Astrocyte (in vitro differentiated cells and primary cell): ENCODE results near the gene SQSTM1. TPM values are rescaled to one million over a fixed set of nuclear protein-coding genes. Genes with fewer than 3 reads are reported as not detected.
A peak's percentile ranks its signal among the peaks of the same experiment; 100 is the strongest.

ENCODE experiments used
- DNase-seq: peaks from one replicate; pipeline ENCODE4 v3.0.0-alpha.2; 2010; ENCODE audit warnings: low read depth
- FAIRE-seq: peaks from 2 replicates; lab custom pipeline; 2011; peaks lifted over from hg19 to GRCh38; lab: Jason Lieb, UNC
- H2AFZ ChIP-seq: 2 replicates; pipeline ENCODE4 v1.6.0; 2012; ENCODE audit warnings: low read depth, low read length, inconsistent platforms
- H3K27ac ChIP-seq: 2 replicates; pipeline ENCODE4 v1.5.1; 2011; ENCODE audit warnings: low read depth, low read length, inconsistent platforms
- H3K27me3 ChIP-seq: 2 replicates; pipeline ENCODE4 v1.6.0; 2011; ENCODE audit warnings: low read length, inconsistent platforms; ENCODE audit not compliant: insufficient read depth
- H3K36me3 ChIP-seq: 2 replicates; pipeline ENCODE4 v1.5.1; 2011; ENCODE audit warnings: low read length, inconsistent platforms; ENCODE audit not compliant: insufficient read depth
- H3K4me1 ChIP-seq: 2 replicates; pipeline ENCODE4 v1.5.1; 2011; ENCODE audit warnings: low read length, inconsistent platforms; ENCODE audit not compliant: insufficient read depth
- H3K4me2 ChIP-seq: 2 replicates; pipeline ENCODE4 v1.6.0; 2012; ENCODE audit warnings: low read length, inconsistent platforms
- H3K4me3 ChIP-seq: 2 replicates; pipeline ENCODE4 v1.5.1; 2011; ENCODE audit warnings: low read depth, mild to moderate bottlenecking, low read length, inconsistent platforms; ENCODE audit not compliant: insufficient read depth
- H3K79me2 ChIP-seq: 2 replicates; pipeline ENCODE4 v1.6.0; 2012; ENCODE audit warnings: mild to moderate bottlenecking, low read length, inconsistent platforms; ENCODE audit not compliant: insufficient read depth
- H3K9ac ChIP-seq: 2 replicates; pipeline ENCODE4 v1.6.0; 2012; ENCODE audit warnings: mild to moderate bottlenecking, low read length, inconsistent platforms
- H3K9me3 ChIP-seq: 2 replicates; pipeline ENCODE4 v1.5.1; 2012; ENCODE audit warnings: low read depth, mild to moderate bottlenecking, low read length, inconsistent platforms; ENCODE audit not compliant: insufficient read depth
- H4K20me1 ChIP-seq: 2 replicates; pipeline ENCODE4 v1.6.0; 2012; ENCODE audit warnings: low read length, inconsistent platforms; ENCODE audit not compliant: insufficient read depth
- H3K27ac Mint-ChIP-seq: one replicate; pipeline ENCODE4 v1.8.0; 2021; ENCODE audit warnings: mild to moderate bottlenecking, mixed read lengths; ENCODE audit not compliant: unreplicated experiment
- H3K27me3 Mint-ChIP-seq: one replicate; pipeline ENCODE4 v1.8.0; 2021; ENCODE audit warnings: low read depth, mixed read lengths; ENCODE audit not compliant: unreplicated experiment
- H3K36me3 Mint-ChIP-seq: one replicate; pipeline ENCODE4 v1.8.0; 2021; ENCODE audit warnings: low read depth, mixed read lengths; ENCODE audit not compliant: unreplicated experiment
- H3K4me1 Mint-ChIP-seq: one replicate; pipeline ENCODE4 v1.8.0; 2021; ENCODE audit warnings: low read depth, mixed read lengths; ENCODE audit not compliant: unreplicated experiment
- H3K4me3 Mint-ChIP-seq: one replicate; pipeline ENCODE4 v1.8.0; 2021; ENCODE audit warnings: mild to moderate bottlenecking, moderate library complexity, mixed read lengths; ENCODE audit not compliant: unreplicated experiment
- H3K9me3 Mint-ChIP-seq: one replicate; pipeline ENCODE4 v1.8.0; 2021; ENCODE audit warnings: mild to moderate bottlenecking, mixed read lengths; ENCODE audit not compliant: unreplicated experiment
- CTCF ChIP-seq: IDR thresholded peaks from 2 replicates; pipeline ENCODE4 v1.5.1; 2011; ENCODE audit warnings: low read depth, mild to moderate bottlenecking, inconsistent platforms, low read length, moderate library complexity; ENCODE audit not compliant: insufficient read depth
- EZH2 ChIP-seq: IDR thresholded peaks from 2 replicates; pipeline ENCODE4 v1.6.1; 2012; ENCODE audit warnings: mild to moderate bottlenecking, low read length, inconsistent platforms; ENCODE audit not compliant: insufficient read depth
- total RNA-seq: library from RNA; stranded (reverse); gene quantifications from 2 replicates; pipeline ENCODE4 v1.2.1, GENCODE V29; 2021

The SQSTM1 gene
- total RNA-seq, 1 donor from 2014 or later = 262 TPM

- H2AFZ ChIP-seq = peak overlapping the region; percentile 40
- Mint-ChIP-seq H3K27me3 (no peaks in the 10 kb centered on the region), H3K4me1 (peaks cover 5% of the 10 kb centered on the region), H3K4me3 (no peak overlapping the region), H3K9me3 (no peaks in the 10 kb centered on the region), H3K27ac (no peak overlapping the region), H3K36me3 (peaks cover 14% of the 10 kb centered on the region)
- H3K79me2 ChIP-seq = peaks cover 16% of the 10 kb centered on the region
- no peaks in the 10 kb centered on the region for H3K27me3 ChIP-seq
- H3K9ac ChIP-seq = peak overlapping the region; percentile 62
- FAIRE-seq (no peak), DNase-seq (no peak)
- peak overlapping the region; percentile 80 for H3K4me2 ChIP-seq
- no peak overlapping the region for H3K4me3 ChIP-seq
- H3K4me1 ChIP-seq = peaks cover 33% of the 10 kb centered on the region
- no peak overlapping the region for H3K27ac ChIP-seq
- no peak for TF ChIP-seq CTCF
- no peak for TF ChIP-seq EZH2
- H3K9me3 ChIP-seq = no peaks in the 10 kb centered on the region
- H3K36me3 ChIP-seq = no peaks in the 10 kb centered on the region
- peaks cover 7% of the 10 kb centered on the region for H4K20me1 ChIP-seq
Observed at GRCh38 chr5:179816401-179816795, 4.3 kb upstream of the SQSTM1 start.

GRCh38 chr5:179816796-179817469 lies 3.8 kb upstream of the SQSTM1 start:
- Mint-ChIP-seq H3K4me3 (no peak overlapping the region), H3K9me3 (no peaks in the 10 kb centered on the region), H3K27ac (no peak overlapping the region), H3K27me3 (no peaks in the 10 kb centered on the region), H3K36me3 (peaks cover 14% of the 10 kb centered on the region), H3K4me1 (peaks cover 5% of the 10 kb centered on the region)
- Histone ChIP-seq H2AFZ (peak overlapping the region; percentile 40), H3K36me3 (no peaks in the 10 kb centered on the region), H3K79me2 (peaks cover 21% of the 10 kb centered on the region), H4K20me1 (peaks cover 12% of the 10 kb centered on the region), H3K4me2 (peak overlapping the region; percentile 80), H3K27ac (no peak overlapping the region), H3K9ac (peak overlapping the region; percentile 62), H3K4me3 (peak overlapping the region; percentile 17), H3K27me3 (no peaks in the 10 kb centered on the region), H3K4me1 (peaks cover 33% of the 10 kb centered on the region), H3K9me3 (no peaks in the 10 kb centered on the region)
- DNase-seq = no peak
- FAIRE-seq = no peak
- no peak for TF ChIP-seq CTCF
- no peak for TF ChIP-seq EZH2

- H3K4me2 ChIP-seq = peak overlapping the region; percentile 80
Observed at GRCh38 chr5:179817470-179817840, 3.2 kb upstream of the SQSTM1 start.

More at GRCh38 chr5:179817470-179817840, 3.2 kb upstream of the SQSTM1 start:
- Mint-ChIP-seq H3K4me1 (peaks cover 10% of the 10 kb centered on the region), H3K27me3 (no peaks in the 10 kb centered on the region), H3K36me3 (peaks cover 14% of the 10 kb centered on the region), H3K27ac (no peak overlapping the region), H3K9me3 (no peaks in the 10 kb centered on the region), H3K4me3 (no peak overlapping the region)
- Histone ChIP-seq H3K79me2 (peaks cover 26% of the 10 kb centered on the region), H4K20me1 (peaks cover 17% of the 10 kb centered on the region), H3K27me3 (no peaks in the 10 kb centered on the region), H3K4me1 (peaks cover 38% of the 10 kb centered on the region), H3K36me3 (no peaks in the 10 kb centered on the region), H3K4me3 (peak overlapping the region; percentile 17), H2AFZ (peak overlapping the region; percentile 40), H3K9me3 (no peaks in the 10 kb centered on the region), H3K27ac (no peak overlapping the region), H3K9ac (peak overlapping the region; percentile 62)
- no peak for TF ChIP-seq CTCF
- no peak for TF ChIP-seq EZH2
- no peak for FAIRE-seq
- no peak for DNase-seq
